Sigmoid colon (tissue), 4 donors: ENCODE data around the gene FBXO21.

Experiments
- POLR2A ChIP-seq, 2 donors: fragments of 450-650 bp; IDR thresholded peaks; one replicate each; pipeline ENCODE4 v1.6.1; 2016; ENCODE audit warnings: antibody characterized with exemption in 2 of 2, mild to moderate bottlenecking in 2 of 2, moderate library complexity in 2 of 2
- POLR2AphosphoS5 ChIP-seq, 4 donors: sonication (generic); formaldehyde crosslinking; IDR thresholded peaks; one replicate each; pipeline ENCODE4 v1.6.1; 2017; ENCODE audit warnings: antibody characterized with exemption in 4 of 4
- TF ChIP-seq, protein P1 (sequence below), 4 experiments: fragments of 450-650 bp in 3 of 4; fragments of 200-600 bp in 1 of 4; IDR thresholded peaks; one replicate each; pipeline ENCODE4 v1.5.1; 2016 to 2019; ENCODE audit warnings: antibody characterized with exemption in 4 of 4, mild to moderate bottlenecking in 3 of 4, moderate library complexity in 2 of 4

DNA sequence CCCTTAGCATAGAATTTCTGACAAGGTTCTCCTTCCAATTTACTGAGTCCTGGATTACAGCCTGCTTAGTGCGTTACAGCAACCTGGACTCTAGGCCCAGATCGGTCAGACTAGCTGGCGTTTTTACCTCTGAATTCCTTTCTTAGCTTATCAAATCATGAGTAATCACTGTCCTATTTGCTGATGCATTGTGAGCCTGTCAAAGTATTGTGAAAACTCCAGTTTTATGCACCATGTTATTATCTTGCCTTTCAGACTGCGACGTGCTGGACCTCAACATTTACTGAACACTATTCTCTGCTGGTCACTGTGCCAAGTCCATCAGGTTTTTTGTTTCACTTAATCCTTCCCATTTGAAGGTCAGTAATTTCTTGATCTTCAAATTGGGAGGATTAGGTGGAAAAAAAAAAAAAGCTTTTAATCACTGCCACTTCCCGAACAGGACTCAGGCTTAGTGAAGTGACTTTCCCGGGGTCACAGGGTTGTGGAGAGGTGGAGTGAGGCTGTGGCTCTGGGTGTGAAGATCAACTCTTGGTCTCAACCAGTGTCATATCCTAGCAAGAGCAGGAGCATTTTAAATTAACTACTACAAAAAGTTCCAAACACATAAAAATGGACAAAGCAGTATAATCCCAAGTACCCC lies 31.2 kb downstream of the FBXO21 start:
- TF ChIP-seq, protein P1, sequence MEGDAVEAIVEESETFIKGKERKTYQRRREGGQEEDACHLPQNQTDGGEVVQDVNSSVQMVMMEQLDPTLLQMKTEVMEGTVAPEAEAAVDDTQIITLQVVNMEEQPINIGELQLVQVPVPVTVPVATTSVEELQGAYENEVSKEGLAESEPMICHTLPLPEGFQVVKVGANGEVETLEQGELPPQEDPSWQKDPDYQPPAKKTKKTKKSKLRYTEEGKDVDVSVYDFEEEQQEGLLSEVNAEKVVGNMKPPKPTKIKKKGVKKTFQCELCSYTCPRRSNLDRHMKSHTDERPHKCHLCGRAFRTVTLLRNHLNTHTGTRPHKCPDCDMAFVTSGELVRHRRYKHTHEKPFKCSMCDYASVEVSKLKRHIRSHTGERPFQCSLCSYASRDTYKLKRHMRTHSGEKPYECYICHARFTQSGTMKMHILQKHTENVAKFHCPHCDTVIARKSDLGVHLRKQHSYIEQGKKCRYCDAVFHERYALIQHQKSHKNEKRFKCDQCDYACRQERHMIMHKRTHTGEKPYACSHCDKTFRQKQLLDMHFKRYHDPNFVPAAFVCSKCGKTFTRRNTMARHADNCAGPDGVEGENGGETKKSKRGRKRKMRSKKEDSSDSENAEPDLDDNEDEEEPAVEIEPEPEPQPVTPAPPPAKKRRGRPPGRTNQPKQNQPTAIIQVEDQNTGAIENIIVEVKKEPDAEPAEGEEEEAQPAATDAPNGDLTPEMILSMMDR (IDR thresholded peaks at IDR 0.05), result no peak
- TF ChIP-seq POLR2AphosphoS5 (IDR thresholded peaks at IDR 0.05) (no peak), POLR2A (IDR thresholded peaks at IDR 0.05) (no peak)
